Activated CD4-positive, alpha-beta T cell treated with anti-CD3 and anti-CD28 coated beads, Interleukin-2, amount 50 U/mL, for 4 hours (primary cell): ENCODE data around the gene NACC2.

ENCODE experiments used
- DNase-seq, 2 experiments: peaks; one replicate each; pipeline ENCODE4 v3.0.0-alpha.2; 2020

The NACC2 gene

DNA sequence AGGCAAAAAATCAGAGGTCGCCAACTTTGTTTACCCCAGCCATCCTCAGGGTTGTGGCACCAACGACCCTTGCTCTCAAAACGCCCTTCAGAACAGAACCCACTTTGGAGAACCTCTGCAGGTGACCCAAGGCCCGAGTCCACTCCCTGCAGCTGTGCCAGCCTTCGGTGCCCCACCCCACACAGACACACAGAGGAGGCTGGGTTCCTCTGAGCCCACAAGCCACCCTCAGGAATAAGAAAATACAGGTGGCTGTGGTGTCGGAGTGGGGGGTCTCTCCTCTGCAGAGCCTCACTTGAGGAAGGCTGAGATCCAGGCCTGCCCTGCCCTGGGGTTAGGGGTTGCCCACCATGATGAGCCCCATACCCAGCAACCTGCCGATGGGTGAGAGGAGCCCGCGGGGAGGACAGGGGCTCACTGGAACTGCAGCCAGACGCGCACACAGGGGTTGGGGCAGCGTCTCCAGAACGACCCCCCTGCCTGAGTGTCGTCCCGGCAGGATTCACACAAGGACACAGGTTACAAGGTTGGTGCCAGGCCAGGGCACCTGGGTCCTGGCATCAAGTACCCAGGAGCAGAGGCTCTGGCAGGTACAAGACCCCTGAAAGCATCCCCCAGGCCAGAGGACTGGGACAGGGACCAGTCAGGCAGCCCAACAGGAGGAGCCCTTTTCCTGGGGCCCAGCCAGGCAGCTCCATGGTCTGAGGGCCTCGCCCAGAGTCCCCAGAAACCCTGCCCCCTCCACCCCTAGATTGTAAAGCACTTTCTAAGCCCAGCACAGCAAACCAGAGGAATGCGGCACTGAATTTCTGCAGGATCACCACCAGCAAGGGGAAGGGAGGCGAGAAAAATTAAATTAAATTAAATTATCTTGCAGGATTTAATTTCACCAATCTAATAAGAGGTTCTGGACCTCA is 40.0 kb downstream of the NACC2 start:
- no peak for DNase-seq

DNA sequence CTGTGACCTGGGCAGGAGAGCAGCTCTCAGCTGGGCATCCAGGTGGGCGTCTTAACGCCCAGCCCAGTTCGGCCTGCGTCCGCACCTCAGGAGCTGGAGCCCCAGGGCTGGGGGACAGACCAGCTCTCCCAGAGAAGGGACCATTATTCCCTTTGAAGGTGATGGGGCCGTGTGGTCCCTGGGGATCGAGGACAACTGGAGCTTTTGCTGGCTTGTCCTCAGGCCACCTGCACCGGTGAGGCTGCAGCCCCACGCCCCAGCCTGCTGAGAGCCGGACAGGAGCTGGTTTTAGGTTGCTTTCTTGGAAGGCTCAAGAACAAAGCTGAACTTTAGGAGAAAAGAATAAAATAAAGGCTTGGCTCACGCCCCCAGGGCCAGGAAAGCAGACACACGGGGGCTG is 40.9 kb downstream of the NACC2 start:
- DNase-seq: no peak

DNA sequence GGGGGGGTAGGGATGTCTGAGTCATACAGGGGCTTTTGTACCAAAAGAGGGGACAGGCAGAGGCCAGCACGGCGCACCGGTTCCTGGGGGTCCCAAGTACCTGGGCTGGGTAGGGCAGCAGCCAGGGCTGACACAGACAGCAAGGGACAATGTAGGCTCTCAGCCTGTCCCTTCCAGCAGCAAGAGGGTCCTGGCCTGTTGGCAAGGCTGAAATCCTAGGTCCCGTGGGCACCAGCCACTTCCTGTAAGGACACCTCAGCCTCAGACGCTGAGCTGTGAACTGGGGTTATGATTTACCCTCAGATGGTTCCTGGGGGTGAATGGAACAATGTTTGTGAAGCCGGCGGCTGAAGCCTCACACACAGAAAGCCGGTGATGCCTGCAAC is 41.3 kb downstream of the NACC2 start:
- DNase-seq: no peak

DNA sequence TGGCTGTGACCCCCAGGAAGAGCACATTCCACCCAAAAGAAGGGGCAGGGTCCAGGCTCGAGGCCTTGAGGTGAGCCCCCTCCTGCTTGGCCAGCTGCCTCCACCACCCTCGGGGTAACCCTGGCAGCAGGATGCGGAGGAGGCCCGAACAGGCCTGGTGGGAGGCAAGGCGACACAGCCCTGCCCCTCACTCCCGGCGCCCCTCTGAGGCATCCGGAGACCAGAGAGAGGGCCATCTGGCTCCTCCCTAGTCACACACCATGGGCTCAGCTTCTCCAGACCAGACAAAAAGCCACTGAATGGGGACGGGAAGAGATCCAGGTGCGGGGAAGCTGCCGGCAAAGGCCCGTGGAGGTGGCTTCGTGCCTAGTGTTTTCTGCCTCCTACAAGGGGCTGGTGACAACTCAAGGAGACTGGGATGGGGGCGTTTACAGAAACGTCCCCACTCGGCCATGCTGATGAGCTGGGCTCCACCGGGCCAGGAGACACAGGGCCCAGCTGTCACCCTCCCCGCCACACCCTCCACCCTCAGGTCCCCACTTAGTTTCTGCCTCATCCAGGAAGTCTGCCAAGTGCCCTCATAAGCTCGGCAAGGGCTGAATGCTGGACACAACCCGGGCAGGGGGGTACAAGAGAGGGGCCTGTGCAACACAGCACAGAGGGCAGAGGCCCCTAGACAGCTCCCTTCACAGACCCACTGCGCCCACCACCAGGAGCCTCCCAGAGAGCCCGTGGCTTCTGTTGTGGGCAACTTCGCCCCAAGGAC is 41.9 kb downstream of the NACC2 start:
- no peak for DNase-seq

DNA sequence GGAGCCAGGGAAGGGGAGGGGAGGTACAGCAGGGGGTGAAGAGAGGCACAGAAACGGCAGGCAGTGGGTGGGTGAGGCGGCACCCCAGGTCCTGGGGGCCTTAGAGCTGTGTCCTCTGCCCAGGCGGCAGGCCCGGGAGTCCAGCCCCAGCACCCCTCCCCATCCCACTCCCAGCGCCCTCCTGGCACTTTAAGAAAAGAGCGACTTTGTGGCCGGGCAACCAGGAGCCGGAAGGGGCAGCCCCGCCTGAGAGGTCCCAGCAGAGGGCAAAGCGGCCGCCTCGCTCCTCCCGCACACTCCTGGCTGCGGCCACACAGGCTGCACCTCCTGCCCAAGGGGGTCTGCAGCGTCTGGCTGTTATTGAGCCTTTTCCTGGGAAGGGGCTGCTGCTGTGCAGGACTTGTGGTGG is 42.6 kb downstream of the NACC2 start:
- DNase-seq: no peak

DNA sequence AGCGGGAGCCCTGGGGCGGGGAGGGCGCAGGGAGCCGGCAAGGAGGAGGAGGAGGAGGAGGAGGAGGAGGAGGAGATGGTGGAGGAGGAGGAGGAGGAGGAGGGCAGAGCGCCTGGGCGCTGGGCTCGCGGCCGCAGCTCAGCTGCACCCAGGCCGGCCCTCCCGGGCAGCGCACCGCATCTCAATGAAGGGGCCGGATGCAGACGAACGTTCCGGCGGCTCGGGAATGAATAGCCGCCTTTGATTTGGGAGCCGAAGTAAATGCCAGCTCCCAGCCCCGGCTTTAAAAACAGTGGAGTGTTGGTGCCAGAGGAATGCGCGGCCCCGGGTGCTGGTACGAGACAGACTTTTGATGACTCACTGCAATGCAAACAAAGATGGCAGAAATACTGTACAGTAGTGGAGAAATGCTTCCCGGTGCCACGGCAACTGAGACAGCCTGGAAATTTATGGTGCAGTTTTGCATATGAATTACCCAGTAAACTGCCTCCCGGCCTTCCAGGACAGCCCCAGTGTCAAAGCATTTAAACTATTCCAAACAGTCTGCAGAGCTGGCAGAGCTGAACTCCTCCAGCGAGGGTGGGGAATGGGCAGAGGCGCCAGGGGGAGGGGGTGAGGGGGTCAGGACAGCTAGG is 43.1 kb downstream of the NACC2 start:
- DNase-seq: no peak

DNA sequence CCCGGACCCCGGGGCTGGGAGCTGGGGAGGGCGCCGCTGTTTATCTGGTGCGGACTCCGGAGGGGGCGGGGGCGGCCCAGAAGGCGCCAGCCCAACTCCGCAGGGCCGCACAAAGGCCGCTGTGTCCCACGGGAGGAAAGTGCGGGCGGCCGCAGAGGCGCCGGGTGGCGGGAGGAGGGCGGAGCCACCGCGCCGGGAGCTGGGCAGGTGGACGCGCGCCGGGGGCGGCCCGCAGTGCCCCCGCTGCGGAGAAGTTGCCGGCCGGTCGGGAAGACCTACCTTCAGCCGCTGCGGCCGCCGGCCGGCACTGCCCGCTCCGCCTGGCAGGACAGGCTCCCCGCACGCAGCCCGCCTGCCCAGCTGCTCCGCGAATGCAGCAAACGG is 43.6 kb downstream of the NACC2 start:
- no peak for DNase-seq

DNA sequence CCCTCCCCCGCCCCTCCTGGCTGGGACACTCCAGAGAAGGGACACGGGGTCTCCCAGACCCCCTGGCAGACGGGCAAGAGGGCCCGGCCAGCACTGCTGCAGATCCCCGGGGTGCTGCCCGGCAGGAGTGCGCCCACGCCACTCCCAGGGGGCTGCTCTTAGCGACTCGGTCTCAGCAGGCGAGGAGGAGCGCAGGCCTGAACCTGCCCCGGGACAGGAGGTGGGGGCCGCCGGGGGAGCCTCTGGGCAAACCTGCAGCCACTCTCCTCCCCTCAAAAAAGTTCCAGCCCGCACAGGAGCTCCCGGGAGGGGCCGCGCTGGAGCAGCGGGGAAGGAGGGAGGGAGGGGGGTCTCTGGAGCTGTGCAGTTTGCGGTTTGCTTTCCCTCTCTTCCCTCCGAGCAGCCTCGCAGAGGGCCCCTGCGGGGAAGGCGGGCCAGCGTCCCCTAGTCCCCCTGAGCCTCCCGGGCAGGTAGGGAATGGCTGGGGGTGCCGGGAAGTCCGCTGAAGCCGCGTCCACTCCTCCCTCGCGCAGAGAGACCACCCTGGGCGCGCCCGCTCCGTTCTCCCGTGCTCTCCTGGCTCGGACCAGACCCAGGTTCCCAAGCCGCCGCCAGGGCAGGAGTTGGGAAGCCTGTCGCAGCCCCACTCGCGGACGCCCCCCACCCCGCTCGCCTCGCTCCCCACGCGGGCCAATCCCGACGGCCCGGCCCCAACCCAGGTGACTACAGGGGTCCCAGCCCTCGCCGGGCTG is 44.2 kb downstream of the NACC2 start:
- DNase-seq: no peak

DNA sequence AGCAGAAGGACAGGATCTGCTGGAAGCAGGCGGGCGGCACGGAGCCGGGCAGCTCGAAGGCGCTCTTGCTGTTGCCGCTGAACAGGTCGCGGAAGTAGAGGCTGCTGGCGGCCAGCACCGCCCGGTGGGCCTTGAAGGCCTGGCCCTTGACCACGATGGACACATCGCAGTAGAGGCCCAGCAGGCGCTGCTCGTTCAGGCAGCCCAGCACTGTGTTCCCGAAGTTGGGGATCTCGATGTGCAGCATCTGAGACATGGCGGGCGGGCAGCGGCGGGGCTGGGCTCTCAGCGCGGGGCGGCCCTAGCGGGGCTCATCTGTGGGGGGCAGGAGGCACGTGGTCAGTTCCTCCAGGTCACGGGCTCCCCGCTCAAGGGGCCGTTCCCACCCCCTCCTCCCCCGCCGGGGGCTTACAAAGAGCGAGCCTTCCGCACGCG is 44.8 kb downstream of the NACC2 start:
- DNase-seq: no peak

DNA sequence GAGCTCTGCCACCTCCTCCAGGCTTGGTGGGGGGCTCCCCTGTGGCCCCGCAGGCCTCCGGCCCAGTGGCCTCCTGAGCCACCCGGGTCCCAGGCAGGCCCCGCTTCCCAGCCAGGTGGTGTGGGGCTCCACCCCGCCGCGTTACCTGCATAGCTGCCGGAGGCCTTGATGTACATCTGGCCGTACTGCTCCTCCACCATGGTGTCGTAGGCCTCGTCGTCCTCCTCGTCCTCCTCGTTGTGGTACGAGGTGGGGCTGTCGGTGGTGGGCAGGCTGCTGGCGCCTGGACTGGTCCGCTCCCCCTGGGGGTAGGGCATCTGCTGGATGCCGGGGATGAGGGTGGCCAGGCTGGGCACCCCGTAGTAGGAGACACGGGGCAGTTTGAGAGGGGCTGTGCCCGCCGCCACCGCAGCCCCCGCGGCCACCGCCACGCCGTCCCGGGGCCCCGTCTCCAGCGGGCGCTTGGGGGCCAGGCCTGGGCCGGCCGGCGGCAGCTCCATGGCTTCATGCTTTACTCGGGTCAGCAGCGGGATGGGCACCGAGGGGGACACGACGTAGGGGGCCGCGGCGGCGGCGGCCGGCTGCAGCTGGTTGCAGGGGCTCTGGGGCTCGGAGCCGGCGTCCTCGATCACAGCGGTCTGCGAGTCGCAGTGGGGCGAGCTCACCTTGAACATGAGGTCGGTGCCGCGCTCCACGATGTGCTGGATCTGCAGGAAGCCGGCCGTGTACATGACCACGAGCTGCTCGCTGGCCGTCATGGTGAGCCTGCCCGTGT is 45.4 kb downstream of the NACC2 start:
- no peak for DNase-seq

DNA sequence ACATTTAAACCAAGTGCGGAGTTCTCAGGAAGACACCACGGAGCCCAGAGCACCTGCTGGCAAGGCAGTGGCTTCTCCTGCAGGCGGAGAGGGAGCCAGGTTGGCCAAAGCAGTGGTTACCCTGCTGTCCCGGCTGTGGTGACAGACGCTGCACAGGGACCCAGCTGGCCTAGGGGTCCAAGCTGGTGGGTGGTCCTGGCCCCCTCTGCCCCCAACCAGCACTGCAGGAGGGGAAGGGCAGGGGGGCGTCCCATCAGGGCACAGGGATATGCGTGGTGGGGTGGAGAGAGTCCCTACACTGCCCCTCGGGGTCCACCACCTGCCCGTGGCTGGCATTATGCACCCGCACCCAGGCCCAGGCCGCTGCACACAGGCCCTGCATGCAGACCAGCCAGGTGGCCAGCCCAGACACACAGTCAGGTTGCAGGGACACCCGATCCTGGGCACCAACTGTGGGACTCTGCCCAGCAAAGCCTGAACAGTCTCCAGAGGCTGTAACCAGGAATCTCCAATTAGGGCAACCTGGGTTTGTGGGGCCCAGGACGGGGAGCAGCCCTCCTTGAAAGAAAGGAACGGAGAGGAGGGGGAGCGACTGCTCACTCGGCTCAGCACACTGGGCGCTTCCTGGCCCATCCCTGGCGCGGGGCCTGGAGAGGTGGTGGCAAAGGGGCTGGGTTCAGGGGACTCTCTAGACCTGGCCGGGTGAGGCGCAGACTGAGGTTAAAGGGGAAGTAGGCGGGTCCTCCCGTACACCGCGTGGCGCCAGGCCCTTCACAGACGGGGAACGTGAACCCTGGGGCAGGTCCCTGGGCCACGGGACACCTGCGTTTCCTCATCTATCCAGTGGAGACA is 46.3 kb downstream of the NACC2 start:
- no peak for DNase-seq

DNA sequence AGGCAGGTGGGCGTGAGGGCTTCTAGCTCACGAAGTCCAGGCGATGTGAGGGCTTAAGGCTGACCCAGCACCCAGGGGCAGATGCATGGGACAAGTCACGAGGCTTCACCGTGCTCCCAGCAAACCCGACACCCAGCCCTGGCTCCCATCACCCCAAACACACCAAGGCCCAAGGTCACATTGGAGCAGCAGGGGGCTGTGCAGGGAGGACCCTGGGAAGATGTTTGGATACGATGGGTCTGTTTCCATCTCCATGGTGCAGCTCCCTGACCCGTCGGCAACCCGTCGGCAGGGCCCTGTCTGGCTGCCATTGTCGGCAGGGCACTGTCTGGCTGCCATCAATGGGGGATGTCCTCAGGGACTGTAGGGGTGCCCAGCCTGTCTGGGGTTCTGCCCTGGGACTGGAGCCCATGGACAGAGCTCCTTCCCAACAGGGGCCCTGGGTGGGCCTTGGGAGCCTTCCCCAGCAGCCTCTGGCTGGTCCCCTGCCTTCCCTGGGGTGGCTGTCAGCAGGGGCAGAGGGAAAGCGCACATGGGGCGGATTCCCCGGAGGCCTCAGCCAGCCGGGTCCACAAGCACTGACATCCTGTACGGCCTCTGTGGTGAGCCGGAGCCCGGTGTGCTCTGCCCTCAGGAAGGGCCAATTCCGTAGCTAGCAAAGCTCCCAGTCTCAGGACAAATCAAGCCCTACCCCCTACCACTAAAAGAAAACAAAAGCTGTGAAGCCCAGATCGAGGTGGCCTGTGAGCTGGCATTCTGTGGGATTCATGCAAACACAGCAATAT is 47.1 kb downstream of the NACC2 start:
- DNase-seq: no peak

DNA sequence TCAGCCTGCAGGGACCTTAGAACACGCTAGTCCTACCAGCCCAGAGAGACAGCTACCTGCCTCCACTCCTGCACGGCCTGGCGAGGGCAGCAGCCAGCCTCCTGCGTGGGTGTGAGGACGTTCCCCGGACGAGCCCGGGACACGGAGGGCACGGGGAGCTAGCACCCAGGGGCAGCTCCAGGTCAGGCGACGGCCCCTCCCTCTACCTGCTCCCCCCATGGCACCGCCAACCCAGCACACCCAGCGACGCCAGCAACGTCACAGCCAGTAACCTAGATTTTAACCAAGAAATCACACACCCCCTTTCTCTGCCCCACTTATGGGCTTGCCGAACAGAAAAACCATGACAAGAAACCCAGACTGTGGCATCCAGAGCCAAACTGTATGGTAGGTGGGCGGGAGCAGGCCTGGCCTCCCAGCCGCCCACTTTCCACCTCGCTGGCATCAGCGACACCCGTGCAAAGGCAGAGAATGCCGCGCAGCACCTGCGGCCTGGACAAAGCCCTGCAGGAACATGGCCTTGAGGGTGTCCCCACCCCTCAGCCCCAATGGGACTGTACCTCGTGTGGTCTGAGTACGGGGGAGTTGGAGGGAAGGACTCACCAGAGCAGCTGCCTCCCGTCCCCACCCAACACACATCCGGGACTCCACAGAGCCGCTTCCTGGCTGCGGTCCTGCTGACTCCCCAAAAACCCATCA is 47.9 kb downstream of the NACC2 start:
- no peak for DNase-seq

DNA sequence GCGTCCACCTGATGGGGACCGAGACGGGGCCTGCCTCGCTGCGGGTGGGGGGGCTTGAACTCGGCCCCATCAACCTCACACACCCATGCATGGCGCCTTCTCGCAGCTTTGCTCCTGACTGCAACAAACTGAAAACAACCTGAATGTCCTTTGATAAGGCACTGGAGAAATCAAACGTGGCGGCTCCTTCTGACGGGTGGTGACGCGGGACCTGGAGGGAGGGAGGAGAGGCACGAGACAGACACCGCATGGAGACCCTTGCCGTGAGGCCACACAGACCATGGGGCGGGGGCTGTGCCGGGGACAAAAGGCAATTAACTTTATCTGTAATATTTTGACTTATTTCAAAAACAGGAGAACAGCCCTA is 48.6 kb downstream of the NACC2 start:
- DNase-seq: no peak

DNA sequence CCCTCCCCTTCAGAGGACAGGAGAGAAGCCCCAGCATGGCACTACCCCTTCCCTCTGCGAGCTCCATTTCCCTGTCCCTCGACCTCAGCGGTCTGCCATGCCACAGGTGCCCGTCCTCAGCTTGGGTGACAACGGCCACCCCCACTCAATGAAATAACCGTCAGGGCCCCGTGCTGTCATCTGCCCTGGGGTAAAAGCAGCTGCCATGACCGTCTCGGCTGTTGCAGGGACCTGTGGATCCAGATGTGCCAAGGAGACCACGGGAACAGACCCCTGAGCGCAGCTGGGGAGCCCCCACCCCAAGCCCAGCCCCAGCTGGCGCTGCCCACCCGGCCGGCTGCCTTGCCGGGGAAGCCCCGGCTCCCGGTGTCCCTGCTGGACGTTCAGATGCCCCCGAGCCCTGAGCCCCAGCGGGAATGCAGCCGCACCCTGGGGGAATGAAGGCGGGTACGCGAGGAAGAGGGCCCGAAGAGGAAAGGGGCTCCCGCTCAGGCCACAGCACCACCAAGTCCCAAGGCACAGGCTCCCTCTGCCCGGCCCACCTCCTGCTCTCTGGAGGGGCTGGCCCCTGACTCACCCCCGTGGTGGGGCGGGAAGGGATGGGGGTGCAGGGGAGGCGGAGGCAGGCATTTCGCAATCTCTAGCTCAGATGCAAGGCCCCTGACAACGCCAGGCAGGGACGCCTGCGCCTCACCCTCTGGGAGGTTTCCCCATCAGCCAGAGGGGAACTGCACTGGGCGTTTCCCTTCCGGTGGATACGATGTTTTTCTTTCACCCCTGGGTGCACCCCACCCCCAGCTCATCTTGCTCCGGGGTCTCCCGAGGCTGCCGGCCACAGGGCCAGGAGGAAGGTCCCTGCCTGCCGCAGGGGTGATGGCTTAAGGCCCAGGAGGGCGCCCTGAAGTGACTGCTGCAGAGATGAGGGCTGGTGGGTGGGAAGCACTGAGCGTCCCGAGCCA is 49.2 kb downstream of the NACC2 start:
- no peak for DNase-seq

DNA sequence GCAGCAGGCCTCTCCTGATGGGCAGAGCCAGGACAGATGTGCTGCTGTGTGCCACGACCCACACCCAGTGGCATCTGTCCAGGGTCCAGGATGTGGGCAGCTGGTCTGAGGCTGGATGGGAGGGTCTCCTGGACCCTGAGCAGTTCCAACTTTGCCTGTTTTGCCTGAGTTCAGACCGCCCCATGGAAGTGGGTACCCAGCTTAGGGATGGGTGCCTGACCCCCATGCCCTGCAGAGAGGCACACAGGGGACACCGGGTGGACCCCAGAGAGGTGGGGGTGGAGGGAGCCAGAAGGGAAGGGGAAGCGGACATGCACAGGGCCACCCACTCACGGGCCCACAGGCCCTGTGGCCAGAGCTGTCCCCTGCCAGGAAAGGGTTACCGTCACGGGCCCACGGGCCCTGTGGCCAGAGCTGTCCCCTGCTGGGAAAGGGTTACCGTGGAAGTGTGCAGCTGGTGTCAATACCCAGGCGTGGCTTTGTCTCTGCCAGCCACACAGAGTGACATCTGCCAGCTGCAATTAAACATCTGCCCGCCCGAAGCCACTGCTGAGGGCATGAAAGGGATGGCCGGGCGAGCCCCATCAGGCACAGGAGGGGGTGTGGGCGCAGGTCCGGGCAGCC is 50.0 kb downstream of the NACC2 start:
- no peak for DNase-seq

DNA sequence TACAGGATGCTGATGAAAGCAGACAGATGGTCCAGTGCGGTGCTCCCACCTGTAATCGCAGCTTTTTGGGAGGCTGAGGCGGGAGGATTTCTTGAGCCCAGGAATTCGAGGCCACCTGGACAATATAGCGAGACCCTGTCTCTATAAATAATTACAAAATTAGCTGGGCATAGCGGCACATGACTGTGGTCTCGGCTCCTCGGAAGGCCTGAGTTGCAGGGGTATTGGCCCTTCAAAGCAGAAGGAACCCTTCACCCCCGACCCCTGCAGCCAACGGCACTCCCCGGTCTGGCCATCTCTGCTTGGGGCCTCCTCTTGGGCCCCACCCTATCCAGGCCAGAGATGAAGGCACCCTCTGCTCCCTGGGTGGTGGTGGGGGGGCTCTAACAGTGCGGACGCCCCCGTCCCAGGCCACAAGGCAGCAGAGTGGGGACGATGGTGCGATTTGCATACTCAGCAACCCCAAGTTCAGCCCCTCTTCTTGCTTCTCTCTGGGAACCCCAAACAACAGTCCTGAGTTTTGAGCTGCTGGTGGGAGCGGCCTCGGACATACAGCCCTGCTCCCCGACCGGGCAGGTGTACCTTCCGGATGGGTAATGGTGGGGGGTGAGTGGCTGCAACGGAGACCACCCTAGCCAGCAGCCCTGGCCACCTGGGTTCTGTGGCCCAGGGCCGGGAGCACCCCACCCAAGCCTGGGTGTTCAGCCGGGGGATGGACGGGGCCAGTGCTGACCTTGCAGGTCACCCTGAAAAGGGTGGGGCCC is 50.7 kb downstream of the NACC2 start:
- DNase-seq: no peak
